ENCODE results near the gene MINDY4. TPM values are rescaled to one million over a fixed set of nuclear protein-coding genes. Genes with fewer than 3 reads are reported as not detected.

The MINDY4 gene
- total RNA-seq, 1 donor from 2014 or later, result 6.7 TPM

DNA sequence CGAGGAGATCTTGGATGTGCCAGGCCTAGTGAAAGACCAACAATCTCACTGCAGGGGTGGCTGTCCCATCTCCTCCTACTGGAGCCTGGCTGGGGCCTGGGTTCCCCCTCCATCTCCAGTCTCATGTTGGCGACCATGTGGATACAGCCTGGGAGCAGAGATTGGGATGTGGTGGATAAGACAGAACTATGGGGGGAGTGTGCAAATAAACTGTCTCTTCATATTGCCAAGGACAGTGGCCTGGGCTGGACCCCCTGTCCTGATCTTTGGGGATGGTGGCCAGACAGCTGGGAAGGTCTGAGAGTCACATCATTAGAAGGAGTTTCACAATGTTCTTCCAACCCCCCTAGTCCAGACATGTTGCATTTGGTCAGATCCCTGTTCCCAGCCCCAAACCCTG is 5.8 kb upstream of the MINDY4 start:
- DNase-seq (ENCODE audit: extremely low read depth, low read depth, low spot score), result no peak

DNA sequence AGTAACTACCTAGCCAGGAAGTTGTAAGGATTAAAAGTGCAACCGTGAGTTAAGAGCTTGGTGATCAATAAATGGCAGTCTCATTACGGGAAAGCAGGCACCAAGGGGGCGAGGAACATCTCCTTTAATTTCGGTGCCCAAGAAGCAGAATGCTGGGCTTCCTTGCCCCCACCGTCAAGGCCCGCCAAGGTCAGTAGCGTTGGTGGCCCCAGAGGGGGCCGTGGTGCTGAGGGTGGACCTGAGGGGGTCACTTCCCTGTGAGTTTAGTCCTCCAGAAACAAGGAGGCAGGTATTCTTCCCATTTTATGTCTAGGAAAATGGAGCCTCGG is 408 bp upstream of the MINDY4 start:
- no peak for DNase-seq (ENCODE audit: extremely low read depth, low read depth, low spot score)

DNA sequence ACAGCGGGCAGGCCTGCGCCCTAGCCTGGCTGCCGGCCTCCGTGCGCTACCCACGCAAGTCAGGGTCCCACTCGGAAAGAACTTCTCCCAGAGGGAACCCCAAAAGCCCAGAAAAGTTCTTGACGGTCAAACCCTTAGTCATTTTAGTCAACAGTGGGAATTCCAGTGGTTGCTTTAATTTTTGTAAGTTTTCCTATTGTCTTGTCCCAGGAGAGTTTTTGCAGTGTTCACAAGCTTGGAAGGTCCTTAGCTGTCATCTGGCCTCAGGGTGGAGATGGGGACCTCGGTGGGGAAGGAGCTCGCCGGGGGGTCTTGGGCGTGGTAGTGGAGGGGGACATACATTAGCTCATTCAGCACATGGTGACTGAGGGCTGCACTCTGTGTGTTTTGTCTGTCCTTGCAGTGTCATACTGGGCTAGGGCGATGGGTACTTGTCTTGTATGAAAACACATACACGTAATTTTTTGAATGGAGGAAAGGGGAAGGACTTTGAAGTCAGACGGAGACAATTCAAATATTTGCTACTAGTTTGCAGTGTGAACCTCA is 736 bp downstream of the MINDY4 start:
- no peak for DNase-seq (ENCODE audit: extremely low read depth, low read depth, low spot score)

DNA sequence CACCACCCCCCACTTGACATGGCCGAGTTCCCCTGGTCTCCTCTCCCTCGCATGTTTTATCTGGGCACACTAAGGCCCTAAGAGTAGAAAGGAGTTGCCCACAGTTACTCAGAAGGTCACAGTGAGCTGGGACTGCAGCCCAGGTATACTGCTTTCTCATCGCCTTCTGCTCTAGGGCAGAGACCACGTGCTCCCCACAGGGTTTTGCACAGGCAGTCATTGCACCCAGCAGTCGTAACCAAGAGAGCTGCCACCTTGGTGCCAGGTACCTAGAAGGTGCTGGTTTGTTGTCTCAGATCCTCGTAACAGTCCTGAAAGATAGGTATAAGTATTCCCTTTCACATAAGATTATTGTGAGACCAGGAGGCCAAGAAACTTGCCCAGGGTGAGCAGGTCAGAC is 1.8 kb downstream of the MINDY4 start:
- DNase-seq (ENCODE audit: extremely low read depth, low read depth, low spot score), result no peak

DNA sequence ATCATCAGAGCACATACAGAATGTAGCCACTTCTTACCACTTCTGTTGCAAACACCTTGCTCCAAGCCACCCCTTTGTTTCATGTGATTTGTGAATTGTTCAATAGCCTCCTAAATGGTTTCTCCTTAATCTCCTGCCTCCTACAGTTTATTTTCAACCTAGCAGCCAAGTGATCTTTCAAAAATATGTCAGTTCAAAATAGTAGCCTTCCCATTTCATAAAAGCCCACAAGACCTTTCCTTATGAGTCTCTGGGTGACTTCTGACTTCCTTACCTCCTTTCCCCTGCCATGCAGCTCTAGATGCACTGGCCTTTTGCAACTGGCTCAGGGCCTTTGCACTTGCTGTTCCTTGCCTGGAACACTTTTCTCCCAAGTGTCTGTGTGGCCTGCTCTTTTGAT is 4.8 kb downstream of the MINDY4 start:
- no peak for DNase-seq (ENCODE audit: extremely low read depth, low read depth, low spot score)

DNA sequence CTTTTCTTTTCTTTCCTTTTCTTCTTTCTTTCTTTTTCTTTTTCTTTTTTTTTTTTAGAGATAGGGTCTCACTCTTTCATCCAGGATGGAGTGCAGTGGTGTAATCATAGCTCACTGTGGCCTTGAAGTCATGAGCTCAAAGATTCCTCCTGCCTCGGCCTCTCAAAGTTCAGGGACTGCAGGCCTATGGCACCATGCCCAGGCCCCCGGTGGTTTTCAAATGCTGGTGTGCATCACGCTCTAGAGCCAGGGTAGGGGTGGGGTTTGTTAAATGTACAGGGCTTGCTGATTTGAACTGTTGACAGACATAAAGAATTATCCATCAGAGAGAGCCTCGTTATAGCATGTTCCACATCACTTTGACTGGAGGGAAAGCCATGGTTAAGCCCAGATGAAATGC is 5.8 kb downstream of the MINDY4 start:
- no peak for DNase-seq (ENCODE audit: extremely low read depth, low read depth, low spot score)

DNA sequence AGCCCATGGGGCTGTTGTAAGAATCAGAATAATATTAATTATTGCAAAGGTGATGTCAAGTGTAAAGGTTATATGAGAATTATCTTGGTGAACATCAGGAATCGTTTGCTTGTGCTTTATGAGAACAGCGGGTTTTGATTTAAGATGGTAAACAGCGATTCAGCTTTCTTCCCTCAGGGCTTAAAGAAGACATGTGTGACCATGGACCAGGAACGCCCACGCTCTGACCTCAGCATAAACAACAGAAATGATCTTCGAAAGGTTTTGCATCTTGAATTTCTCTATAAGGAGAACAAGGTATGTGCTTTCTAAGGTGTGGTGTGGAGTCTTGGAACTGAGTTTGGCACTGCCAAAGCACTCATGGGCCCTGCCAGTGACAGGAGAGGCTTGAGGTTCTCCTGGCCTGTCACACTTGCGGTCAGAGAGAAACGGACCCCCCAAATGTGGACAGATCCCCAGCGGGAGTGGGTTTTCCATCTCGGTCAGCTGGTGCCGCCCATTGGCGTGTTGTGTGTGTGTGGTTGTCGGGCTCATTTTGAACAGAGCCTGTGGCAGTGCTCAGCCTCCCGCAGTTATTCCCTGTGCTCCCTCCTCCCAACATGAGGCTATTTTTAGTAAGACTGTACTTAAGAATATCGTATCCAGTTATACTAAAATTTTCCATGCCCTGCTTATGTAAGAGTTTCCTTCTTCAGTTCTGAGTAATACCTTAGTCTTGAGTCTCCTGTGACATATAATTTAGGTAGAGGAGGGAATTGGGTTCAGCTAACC is 7.2 kb downstream of the MINDY4 start:
- DNase-seq (ENCODE audit: extremely low read depth, low read depth, low spot score), result no peak

DNA sequence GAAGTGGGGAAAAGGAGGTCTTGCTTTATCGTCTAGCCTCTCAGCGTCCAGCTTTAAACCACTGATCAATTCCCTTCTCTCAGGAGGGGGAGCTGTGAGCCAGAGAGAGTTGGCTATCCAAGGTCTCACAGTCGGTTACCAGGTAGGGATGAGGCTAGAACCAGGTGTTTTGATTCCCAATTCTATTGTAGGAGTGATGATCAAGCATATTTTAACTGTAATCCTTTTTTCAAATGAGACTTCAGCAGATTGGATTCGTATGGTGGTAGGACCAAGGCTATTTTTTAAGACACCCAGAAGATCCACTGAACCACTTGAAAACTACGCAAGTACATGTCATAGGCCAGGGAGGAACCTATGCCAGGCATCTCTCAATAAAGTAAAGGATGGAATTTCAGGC is 8.4 kb downstream of the MINDY4 start:
- no peak for DNase-seq (ENCODE audit: extremely low read depth, low read depth, low spot score)

DNA sequence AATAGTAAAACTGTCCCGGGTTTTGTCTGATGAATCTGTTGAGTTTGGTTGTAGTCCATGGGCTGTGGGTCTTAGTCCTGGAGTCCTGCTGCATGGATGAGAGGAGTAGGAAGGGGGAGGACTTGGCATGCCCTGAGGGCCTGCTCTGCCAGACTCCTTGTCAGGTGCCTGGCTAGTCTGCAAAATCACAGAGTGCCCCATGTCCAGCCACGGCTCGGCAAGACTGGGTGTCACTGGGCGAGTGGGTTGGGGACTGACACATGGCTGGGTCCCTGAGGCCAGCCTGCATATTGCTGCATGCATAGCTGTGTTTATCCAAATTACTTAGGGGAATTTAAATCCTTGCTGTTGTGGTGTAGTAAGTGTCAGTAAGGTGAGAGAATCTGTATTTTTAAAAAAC is 9.7 kb downstream of the MINDY4 start:
- DNase-seq (ENCODE audit: extremely low read depth, low read depth, low spot score), result no peak

DNA sequence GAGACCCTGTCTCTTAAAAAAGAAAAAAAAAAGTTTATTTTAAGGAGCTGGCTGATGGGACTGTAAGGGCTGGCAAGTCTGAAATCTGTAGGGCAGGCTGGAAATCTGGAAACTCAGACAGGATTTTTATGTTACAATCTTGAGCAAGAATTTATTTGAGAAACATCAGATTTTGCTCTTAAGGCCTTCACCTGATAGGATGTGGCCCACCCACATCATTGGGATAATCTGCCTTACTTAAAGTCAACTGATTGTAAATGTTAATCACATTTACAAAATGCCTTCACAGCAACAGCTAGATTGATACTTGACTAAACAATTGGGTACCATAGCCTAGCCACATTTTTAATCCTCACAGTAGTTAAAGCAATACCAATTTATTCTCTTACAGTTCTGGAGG is 11.5 kb downstream of the MINDY4 start:
- DNase-seq (ENCODE audit: extremely low read depth, low read depth, low spot score), result no peak

DNA sequence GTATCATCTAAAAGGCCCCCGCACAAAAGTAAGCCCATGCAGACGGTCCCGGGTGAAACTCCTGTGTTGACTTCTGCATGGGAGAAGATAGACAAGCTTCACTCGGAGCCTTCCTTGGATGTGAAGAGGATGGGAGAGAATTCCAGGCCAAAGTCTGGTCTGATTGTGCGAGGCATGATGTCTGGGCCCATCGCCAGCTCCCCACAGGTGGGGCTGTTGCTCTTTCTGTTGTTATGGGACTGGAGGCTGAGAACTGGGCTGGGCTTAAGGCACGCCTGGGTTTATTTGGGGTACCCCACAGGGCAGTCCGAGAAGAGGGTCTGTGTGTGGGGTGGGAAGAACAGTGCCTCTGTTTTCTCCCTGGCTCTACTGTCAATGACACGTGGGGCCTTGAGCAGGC is 14.6 kb downstream of the MINDY4 start:
- DNase-seq (ENCODE audit: extremely low read depth, low read depth, low spot score), result no peak

DNA sequence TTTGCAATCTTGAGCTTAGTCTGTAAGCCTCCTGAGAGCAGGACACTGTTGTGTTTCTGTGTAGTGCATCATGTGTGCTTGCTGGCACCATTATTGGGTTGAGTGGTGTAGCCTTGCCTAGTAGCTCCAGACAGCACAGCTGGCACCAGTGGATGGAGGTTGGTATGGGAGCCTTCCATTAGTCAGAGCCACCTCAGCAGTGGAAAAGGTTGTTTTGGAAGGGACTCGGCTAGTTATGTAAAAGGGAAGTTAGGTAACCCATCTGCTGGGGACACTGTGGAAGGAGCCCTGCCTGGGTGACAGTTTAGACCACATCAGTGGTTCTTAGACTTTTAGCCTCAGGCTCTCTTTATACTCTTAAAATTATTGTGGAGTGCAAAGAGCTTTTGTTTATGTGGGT is 16.3 kb downstream of the MINDY4 start:
- no peak for DNase-seq (ENCODE audit: extremely low read depth, low read depth, low spot score)

DNA sequence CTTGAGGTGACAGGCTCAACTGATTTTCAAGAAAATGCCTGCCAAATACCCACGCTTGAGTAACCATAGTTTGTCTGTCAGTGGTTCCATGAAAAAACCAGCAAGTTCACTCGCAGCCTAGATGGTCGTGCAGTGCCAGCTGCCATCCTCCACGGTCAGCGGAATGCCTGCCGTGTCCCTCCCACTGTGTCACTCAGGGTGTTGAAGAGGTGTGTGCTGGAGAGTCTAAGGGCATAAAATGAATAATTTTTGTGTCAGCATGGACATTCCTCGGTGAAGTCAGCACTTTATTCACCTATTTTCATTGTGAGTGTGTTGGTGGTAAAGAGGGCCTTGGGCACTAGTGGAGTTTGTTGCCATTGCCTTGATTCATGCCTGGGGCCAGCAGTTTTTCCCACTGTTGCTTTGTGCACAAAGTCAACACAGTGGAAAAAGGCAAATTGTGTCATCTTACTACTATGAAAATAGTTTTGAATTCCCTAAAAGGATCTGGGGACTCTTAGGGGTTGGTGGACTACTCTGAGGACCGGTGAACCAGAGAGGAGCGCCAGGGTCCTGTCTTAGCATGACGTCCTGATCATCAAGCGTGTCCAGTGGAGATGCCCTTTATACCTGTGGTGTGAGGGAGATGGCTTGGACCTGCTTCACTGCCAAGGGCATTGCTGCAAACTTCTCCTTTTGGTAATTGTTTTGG is 17.6 kb downstream of the MINDY4 start:
- DNase-seq (ENCODE audit: extremely low read depth, low read depth, low spot score), result no peak

DNA sequence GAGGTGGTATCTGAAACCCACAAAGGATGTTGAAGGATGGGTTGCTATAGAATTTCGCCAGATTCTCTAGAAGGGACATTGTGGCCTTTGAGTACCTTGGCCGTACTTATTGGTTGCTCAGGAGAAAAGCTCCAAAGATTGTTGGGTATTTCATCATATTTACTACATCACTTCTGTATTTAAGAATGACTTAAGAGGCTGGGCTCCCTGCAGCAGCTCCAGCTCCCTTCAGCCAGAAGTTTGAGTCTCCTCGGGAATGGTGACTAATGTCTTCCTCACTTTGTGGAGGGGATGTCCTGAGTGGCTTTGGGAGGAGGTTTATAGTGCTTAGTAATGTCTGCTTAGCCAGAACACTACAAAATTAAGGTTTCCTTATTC is 18.1 kb downstream of the MINDY4 start:
- no peak for DNase-seq (ENCODE audit: extremely low read depth, low read depth, low spot score)

DNA sequence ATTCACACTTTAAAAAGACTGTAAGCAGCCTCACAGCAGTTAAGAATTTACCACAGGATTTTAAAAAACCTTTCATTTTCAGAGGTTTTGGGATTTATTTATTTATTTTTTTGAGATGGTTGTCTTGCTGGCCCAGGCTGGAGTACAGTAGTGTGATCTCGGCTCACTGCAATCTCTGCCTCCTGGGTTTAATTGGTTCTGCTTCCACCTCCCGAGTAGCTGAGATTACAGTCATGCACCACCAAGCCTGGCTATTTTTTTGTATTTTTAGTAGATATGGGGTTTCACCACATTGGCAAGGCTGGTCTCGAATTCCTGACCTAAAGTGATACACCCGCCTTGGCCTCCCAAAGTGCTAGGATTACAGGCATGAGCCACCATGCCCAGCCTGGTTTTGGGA is 19.1 kb downstream of the MINDY4 start:
- DNase-seq (ENCODE audit: extremely low read depth, low read depth, low spot score), result no peak

DNA sequence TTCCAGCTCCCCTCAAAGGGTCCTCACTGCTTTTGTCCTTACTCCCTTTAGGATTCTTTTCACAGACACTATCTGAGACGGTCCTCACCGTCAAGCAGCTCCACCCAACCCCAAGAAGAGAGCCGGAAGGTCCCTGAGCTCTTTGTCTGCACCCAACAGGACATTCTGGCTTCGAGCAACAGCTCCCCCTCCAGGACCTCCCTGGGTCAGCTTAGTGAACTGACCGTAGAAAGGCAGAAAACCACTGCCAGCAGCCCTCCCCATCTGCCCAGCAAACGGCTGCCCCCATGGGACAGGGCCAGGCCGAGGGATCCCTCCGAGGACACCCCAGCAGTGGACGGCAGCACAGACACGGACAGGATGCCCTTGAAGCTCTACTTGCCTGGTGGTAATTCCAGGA is 19.9 kb downstream of the MINDY4 start:
- DNase-seq (ENCODE audit: extremely low read depth, low read depth, low spot score), result no peak

DNA sequence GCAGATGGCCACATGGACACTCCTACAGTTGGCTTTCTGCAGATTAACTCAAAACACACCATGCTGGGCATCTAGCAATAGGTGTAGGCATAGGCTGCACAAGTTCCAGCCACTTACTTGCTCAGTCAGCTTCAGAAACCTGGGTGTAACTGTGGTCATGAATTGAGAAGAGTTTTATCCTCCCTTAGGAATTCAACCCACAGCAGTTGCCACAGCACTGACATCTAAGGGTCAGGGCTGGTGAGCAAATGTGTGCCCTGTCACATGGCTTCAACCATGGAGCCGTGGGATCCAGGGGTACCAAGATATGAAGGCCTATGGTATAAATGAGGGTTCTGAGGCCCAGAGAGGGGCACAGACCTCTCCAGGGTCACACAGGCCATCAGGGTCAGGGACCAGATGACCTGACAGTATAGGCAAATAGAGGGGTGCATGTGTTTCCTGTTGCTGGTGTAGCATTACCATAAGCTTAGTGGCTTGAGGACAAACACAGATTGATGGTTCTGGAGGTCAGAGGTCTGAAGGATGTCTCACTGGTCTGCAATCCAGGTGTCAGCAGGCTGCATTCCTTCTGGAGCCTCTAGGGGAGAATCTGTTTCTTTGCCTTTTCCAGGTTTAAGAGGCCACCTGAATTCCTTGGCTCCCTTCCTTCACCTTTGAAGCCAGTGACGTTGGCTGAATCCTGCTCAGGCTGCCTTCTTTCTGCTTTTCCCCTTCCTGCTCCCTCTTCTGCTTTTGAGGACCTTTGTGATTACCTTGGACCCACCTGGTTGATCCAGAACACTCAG is 24.1 kb downstream of the MINDY4 start:
- DNase-seq (ENCODE audit: extremely low read depth, low read depth, low spot score), result no peak

DNA sequence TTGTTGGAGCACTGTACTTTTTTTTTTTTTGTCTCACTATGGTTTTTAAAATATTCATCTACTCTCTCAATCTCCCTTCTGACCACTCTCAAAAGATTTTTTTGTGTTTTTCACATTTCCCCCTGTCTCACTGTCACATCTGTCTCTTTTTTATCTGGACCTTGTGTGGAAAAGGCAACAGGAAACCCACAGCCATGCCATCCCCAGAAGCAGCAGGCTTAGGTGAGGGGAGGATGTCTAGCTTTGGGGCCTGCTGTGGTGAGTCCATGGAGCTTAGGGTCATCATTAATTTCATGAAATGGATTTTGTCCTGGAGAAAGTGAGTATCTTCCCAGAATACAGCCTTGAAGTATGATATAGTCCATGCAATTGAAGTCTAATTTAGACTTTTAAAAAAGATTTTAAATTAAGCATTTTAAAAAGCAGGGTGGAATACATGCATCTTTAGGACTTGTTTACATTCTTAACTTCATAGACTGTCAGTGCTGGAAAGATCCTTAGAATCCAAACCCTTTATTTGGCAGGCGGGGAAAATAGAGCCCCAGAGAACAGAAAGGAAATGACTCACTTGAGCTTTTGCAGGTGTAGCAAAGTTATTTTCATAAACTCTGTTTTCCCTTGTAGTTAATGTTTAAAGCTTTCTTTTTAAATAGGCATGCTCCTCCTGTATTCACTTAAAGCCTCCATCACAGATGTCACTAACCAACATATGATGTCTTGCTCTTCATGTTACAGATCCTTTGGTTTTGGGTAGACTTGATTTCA is 25.1 kb downstream of the MINDY4 start:
- DNase-seq (ENCODE audit: extremely low read depth, low read depth, low spot score), result no peak

DNA sequence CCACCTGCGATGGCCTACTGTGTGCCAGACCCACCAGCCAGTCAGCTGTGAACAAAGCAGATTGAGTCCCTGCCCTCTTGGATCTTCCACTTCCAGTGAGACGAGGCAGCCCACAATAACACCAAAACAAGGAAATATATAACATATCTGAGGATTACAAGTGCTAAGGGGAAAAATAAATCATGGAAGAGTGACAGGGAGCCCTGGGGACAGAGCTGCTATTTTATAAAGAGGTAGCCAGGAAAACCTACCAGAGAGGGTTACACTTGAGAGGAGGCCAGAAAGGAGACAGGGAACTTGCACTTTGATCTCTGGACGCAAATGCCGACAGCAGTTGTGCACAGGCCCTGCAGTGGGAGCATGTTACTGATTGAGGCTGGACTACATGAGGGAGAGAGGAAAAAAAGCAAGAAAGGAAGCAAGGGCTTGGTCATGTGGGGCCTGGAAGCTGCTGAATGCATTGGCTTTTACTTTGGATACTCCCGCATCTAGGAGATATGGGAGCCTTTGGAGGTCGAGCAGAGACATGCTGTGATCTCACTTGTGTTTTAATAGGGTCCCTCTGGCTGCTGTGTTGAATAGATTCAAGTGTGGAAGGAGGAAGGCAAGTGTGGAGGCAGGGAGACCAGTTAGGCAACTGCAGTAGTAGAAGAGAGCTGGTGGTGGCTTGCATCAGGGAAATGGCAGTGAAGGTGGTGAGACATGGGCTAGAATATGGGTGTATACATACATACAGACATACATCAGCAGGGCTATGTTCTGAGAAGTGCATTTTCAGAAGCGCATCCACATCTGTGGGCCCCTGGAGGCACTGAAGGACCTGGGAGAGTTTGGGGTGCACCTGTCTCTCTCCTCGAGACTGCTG is 26.2 kb downstream of the MINDY4 start:
- no peak for DNase-seq (ENCODE audit: extremely low read depth, low read depth, low spot score)

Data from glomerular endothelial cell (primary cell).